K562 (cell line): ENCODE measurements around the gene CCDC27. TPM values are rescaled to one million over a fixed set of nuclear protein-coding genes. Genes with fewer than 3 reads are reported as not detected.

Experiments
- CEBPG ChIP-seq, 3 experiments: fragments of 200-800 bp in 1 of 3; sonication (Bioruptor generic) in 1 of 3; sonication (generic) in 1 of 3; formaldehyde crosslinking in 1 of 3; IDR thresholded peaks in 2 of 3; conservative IDR thresholded peaks in 1 of 3; 2 replicates each; pipeline versions ENCODE4 v1.6.1 to v1.8.0; 2016 to 2022; ENCODE audit warnings: missing compliant biosample characterization in 2 of 3, missing genetic modification characterization in 2 of 3, mild to moderate bottlenecking in 1 of 3, missing genetic modification reagents in 1 of 3
- CHD7 ChIP-seq: fragments of 200-600 bp; sonication (generic); IDR thresholded peaks from one replicate; pipeline ENCODE4 v1.6.1; 2012; ENCODE audit warnings: mild to moderate bottlenecking, low read depth, low read length, inconsistent platforms
- FOXP1 ChIP-seq: sonication (generic); formaldehyde crosslinking; IDR thresholded peaks from 2 replicates; pipeline ENCODE4 v1.8.0; 2022; ENCODE audit warnings: mild to moderate bottlenecking, missing genetic modification reagents
- FUS ChIP-seq: fragments of 200-400 bp; formaldehyde crosslinking; optimal IDR thresholded peaks from 2 replicates; pipeline ENCODE3; 2017; ENCODE audit warnings: low read depth, low read length
- HDAC8 ChIP-seq: fragments of 450-650 bp; IDR thresholded peaks from 2 replicates; pipeline ENCODE4 v1.6.1; 2016; ENCODE audit warnings: mild to moderate bottlenecking, missing genetic modification characterization, moderate library complexity, missing compliant biosample characterization
- MAFK ChIP-seq: IDR thresholded peaks from 2 replicates; pipeline ENCODE4 v1.6.1; 2011; ENCODE audit warnings: low read length, improper control_type of control experiment
- PYGO2 ChIP-seq: fragments of 450-650 bp; IDR thresholded peaks from 2 replicates; pipeline ENCODE4 v1.6.1; 2016; ENCODE audit warnings: mild to moderate bottlenecking, missing genetic modification characterization, moderate library complexity, missing compliant biosample characterization
- TBP ChIP-seq: optimal IDR thresholded peaks from 2 replicates; pipeline ENCODE3; 2011; ENCODE audit warnings: low read depth, low read length, improper control_type of control experiment
- ZNF507 ChIP-seq: conservative IDR thresholded peaks from 2 replicates; pipeline ENCODE4 v1.6.1; 2017; ENCODE audit warnings: missing genetic modification characterization, missing compliant biosample characterization
- ZNF76 ChIP-seq: fragments of 250-450 bp; sonication (Bioruptor Pico); IDR thresholded peaks from 2 replicates; pipeline ENCODE4 v1.4.0; 2020; ENCODE audit warnings: mild to moderate bottlenecking, moderate library complexity, borderline replicate concordance
- polyA plus RNA-seq, 8 experiments: library from polyadenylated mRNA; depleted of rRNA in 4 of 8; stranded (reverse) in 5 of 8; unstranded in 3 of 8; fragments of >200 nt; fragmentation: Nextera tagmentation in 2 of 8; fragmentation: Illumina TruSeq in 1 of 8; extraction: Ambion mirVana in 2 of 8; extraction: Trizol in 1 of 8; gene quantifications; 2 replicates each; pipeline versions ENCODE4 v1.2.1 to v1.2.3, GENCODE V29; 2011 to 2014; ENCODE audit warnings: inconsistent platforms in 1 of 8, missing spikeins in 1 of 8
- total RNA-seq, 7 experiments: library from RNA; depleted of rRNA in 6 of 7; stranded (reverse); fragments of >200 nt in 6 of 7; fragmentation: Illumina TruSeq in 2 of 7; extraction: Trizol in 2 of 7; gene quantifications; 2 replicates each; pipeline versions ENCODE4 v1.2.1 to v1.2.3, GENCODE V29; 2011 to 2021; ENCODE audit warnings: low replicate concordance in 1 of 7
- TF ChIP-seq, protein P1 (sequence below): fragments of 150-350 bp; IDR thresholded peaks from 2 replicates; pipeline ENCODE4 v1.6.1; 2014; ENCODE audit warnings: low read depth, mild to moderate bottlenecking, low read length, borderline replicate concordance

The CCDC27 gene
- total and polyA plus RNA-seq, 9 of the 15 experiments (the other 6 are each of a cell fraction or from before 2014, with no cell fraction given) = 0.01 to 0.04 TPM; not detected in 7

DNA sequence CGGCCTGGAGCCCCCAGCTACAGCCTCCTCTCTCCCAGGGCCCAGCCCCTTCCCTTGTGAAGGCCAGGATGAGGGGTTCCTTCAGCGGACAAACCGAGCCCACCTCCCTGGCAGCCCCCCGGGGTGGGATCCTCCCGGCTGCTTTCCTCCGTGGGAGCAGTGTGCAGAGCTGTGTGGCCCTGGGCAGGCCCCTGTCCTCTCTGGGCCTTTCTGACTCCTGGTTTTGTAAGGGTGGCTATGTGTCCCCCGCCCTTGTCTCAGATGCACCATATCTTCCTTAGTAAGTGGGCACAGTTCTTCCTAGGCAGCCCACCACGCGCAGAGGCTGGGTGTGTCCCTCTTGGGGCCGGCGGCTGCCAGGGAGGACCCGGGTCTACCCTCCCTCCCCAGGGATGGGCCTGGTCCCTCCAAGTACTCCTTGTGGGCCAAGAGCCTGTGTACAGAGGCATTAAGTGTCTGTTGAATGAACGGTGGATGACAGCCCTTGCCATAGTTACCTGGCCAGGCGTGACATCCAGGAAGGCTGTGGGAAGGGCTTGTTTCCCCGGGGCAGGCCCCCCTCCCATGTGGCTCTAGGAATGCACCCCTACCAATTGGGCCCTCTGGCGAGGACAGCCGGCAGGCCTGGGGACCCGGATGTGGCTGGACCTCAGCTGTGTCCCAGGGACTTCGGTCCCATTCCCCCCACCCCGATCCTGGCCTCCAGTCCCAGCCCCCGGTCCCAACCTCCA is 24.1 kb downstream of the CCDC27 start (continued):
- no peak for TF ChIP-seq CHD7
- no peak for TF ChIP-seq PYGO2 (tag)
- TF ChIP-seq, protein P1, sequence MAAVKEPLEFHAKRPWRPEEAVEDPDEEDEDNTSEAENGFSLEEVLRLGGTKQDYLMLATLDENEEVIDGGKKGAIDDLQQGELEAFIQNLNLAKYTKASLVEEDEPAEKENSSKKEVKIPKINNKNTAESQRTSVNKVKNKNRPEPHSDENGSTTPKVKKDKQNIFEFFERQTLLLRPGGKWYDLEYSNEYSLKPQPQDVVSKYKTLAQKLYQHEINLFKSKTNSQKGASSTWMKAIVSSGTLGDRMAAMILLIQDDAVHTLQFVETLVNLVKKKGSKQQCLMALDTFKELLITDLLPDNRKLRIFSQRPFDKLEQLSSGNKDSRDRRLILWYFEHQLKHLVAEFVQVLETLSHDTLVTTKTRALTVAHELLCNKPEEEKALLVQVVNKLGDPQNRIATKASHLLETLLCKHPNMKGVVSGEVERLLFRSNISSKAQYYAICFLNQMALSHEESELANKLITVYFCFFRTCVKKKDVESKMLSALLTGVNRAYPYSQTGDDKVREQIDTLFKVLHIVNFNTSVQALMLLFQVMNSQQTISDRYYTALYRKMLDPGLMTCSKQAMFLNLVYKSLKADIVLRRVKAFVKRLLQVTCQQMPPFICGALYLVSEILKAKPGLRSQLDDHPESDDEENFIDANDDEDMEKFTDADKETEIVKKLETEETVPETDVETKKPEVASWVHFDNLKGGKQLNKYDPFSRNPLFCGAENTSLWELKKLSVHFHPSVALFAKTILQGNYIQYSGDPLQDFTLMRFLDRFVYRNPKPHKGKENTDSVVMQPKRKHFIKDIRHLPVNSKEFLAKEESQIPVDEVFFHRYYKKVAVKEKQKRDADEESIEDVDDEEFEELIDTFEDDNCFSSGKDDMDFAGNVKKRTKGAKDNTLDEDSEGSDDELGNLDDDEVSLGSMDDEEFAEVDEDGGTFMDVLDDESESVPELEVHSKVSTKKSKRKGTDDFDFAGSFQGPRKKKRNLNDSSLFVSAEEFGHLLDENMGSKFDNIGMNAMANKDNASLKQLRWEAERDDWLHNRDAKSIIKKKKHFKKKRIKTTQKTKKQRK = no peak
- no peak for TF ChIP-seq ZNF507 (tag)
- no peak for TF ChIP-seq CEBPG (CRISPR knock-in tag; IDR thresholded peaks at IDR 0.05)
- no peak for TF ChIP-seq CEBPG (tag; conservative IDR thresholded peaks at IDR 0.05 in 1 of 2, IDR thresholded peaks at IDR 0.05 in 1 of 2)
- TF ChIP-seq MAFK = no peak
- TF ChIP-seq FUS = no peak
- TF ChIP-seq HDAC8 (tag) = no peak; the same call in 1 of the 2 replicates
- no peak for TF ChIP-seq ZNF76
- TF ChIP-seq FOXP1 (CRISPR knock-in tag) = 0 out of 2 replicates have a peak, but pooled peaks have one; percentile 2
- no peak for TF ChIP-seq TBP
